Gastrocnemius medialis (tissue), 4 donors: ENCODE measurements around the gene UBR4.

ENCODE experiments used
- CTCF ChIP-seq, 5 experiments: fragments of 450-650 bp in 3 of 5; fragments of 200-600 bp in 2 of 5; sonication (generic) in 2 of 5; IDR thresholded peaks in 4 of 5; conservative IDR thresholded peaks in 1 of 5; 1 replicate in 4 of 5; 2 replicates in 1 of 5; pipeline ENCODE4 v1.5.1; 2016 to 2019; ENCODE audit warnings: antibody characterized with exemption in 5 of 5, mild to moderate bottlenecking in 3 of 5, moderate library complexity in 3 of 5
- POLR2A ChIP-seq, 2 donors: fragments of 450-650 bp; IDR thresholded peaks; one replicate each; pipeline ENCODE4 v1.6.1; 2017; ENCODE audit warnings: antibody characterized with exemption in 2 of 2, mild to moderate bottlenecking in 2 of 2, moderate library complexity in 2 of 2

- no peak for TF ChIP-seq CTCF (IDR thresholded peaks at IDR 0.05 in 4 of 5, conservative IDR thresholded peaks at IDR 0.05 in 1 of 5)
- TF ChIP-seq POLR2A (IDR thresholded peaks at IDR 0.05) = no peak
These were observed 177.7 kb downstream of the UBR4 start for GRCh38 chr1:19032413-19032695.
